Spleen (tissue), 11 donors: ENCODE measurements around the gene TMEM178B. TPM values are rescaled to one million over a fixed set of nuclear protein-coding genes. Genes with fewer than 3 reads are reported as not detected.

Experiments used
- DNase-seq: peaks from one replicate; pipeline ENCODE4 v3.0.0-alpha.2; 2020
- H3K27ac ChIP-seq, 8 donors: fragments of 200-600 bp; sonication (generic) in 7 of 8; 1 replicate in 4 of 8; 2 replicates in 4 of 8; pipeline versions ENCODE4 v1.5.0 to v1.8.0; 2016 to 2021; ENCODE audit warnings: inconsistent platforms in 4 of 8, mild to moderate bottlenecking in 4 of 8, moderate library complexity in 1 of 8
- H3K27me3 ChIP-seq, 7 donors: fragments of 200-600 bp; sonication (generic) in 6 of 7; replicated peaks in 1 of 7; 1 replicate in 4 of 7; 2 replicates in 3 of 7; pipeline versions ENCODE4 v1.5.0 to v1.8.0; 2016 to 2021; ENCODE audit warnings: inconsistent platforms in 3 of 7, mild to moderate bottlenecking in 1 of 7
- H3K36me3 ChIP-seq, 6 donors: fragments of 200-600 bp; sonication (generic) in 5 of 6; 1 replicate in 4 of 6; 2 replicates in 2 of 6; pipeline versions ENCODE4 v1.5.0 to v1.8.0; 2016 to 2021; ENCODE audit warnings: inconsistent platforms in 2 of 6
- H3K4me1 ChIP-seq, 6 donors: fragments of 200-600 bp; sonication (generic) in 5 of 6; 1 replicate in 3 of 6; 2 replicates in 3 of 6; pipeline versions ENCODE4 v1.5.0 to v1.8.0; 2016 to 2021; ENCODE audit warnings: inconsistent platforms in 3 of 6
- H3K4me3 ChIP-seq, 8 donors: fragments of 200-600 bp; sonication (generic) in 7 of 8; 1 replicate in 4 of 8; 2 replicates in 4 of 8; pipeline versions ENCODE4 v1.5.0 to v1.8.0; 2016 to 2021; ENCODE audit warnings: inconsistent platforms in 4 of 8, mild to moderate bottlenecking in 4 of 8, moderate library complexity in 2 of 8
- H3K9me3 ChIP-seq, 8 donors: fragments of 200-600 bp; sonication (generic) in 7 of 8; 1 replicate in 4 of 8; 2 replicates in 4 of 8; pipeline versions ENCODE4 v1.5.0 to v1.8.0; 2016 to 2021; ENCODE audit warnings: inconsistent platforms in 4 of 8
- POLR2A ChIP-seq, 3 donors: fragments of 450-650 bp; IDR thresholded peaks; one replicate each; pipeline ENCODE4 v1.5.1; 2017; ENCODE audit warnings: antibody characterized with exemption in 3 of 3, mild to moderate bottlenecking in 1 of 3
- POLR2AphosphoS5 ChIP-seq, 3 donors: sonication (generic); formaldehyde crosslinking; IDR thresholded peaks; one replicate each; pipeline ENCODE4 v1.5.1; 2017; ENCODE audit warnings: antibody characterized with exemption in 3 of 3
- WGBS, 5 donors: extraction: QIAGEN DNeasy Blood & Tissue Kit in 3 of 5; methylation state at CpG; one replicate each; pipeline versions ENCODE4 v1.1.5 to v1.1.7; 2013 to 2018; 5-methylcytosine and 5-hydroxymethylcytosine counted together
- intact Hi-C: fragments of 100-400 bp; cut with DNase I; formaldehyde crosslinking; loops from one replicate; pipeline ENCODE4 v1.15.0; 2023; ENCODE audit warnings: low total_unique reads
- polyA plus RNA-seq, 3 donors: library from polyadenylated mRNA; stranded (reverse); fragments of 200-250 nt; gene quantifications; one replicate each; pipeline ENCODE4 v1.2.1, GENCODE V29; 2013
- small RNA-seq, 4 donors: library from RNA; depleted of rRNA; stranded (forward); fragments of <200 nt; gene quantifications; one replicate each; pipeline ENCODE3, GENCODE V24; 2016
- total RNA-seq, 7 donors: library from RNA; depleted of rRNA in 3 of 7; stranded (reverse); fragments of >200 nt in 3 of 7; fragmentation: NEBNext Ultra II Directional in 4 of 7; extraction: Animal tissue kit (Norgen Biotek cat#: 25700) in 4 of 7; gene quantifications; one replicate each; pipeline versions ENCODE4 v1.1.0 to v1.2.1, GENCODE V29; 2016 to 2021
- TF ChIP-seq, protein P1 (sequence below), 11 experiments: fragments of 200-600 bp in 7 of 11; fragments of 450-650 bp in 4 of 11; sonication (generic) in 4 of 11; IDR thresholded peaks in 8 of 11; conservative IDR thresholded peaks in 3 of 11; 1 replicate in 7 of 11; 2 replicates in 4 of 11; pipeline versions ENCODE4 v1.4.0 to v1.8.0; 2016 to 2021; ENCODE audit warnings: antibody characterized with exemption in 11 of 11, inconsistent platforms in 4 of 11, mild to moderate bottlenecking in 1 of 11
- donor health status: healthy with polysubstance abuse.
- donor health status: DM: no; HTN: no; CAD: no; lungs with moderate emphysema.
- donor health status: DM: no; HTN: no; CAD: no.
- donor health status: Bipolar disorder and iron deficiency.
- donor health status: healthy.
- donor health status: DM: no; HTN: no; CAD: no.
- donor health status: DM: yes; HTN: yes; CAD: no.

Gene TMEM178B
- total and polyA plus RNA-seq, 10 donors = 0.35 to 5.5 (median 1.3) TPM

DNA sequence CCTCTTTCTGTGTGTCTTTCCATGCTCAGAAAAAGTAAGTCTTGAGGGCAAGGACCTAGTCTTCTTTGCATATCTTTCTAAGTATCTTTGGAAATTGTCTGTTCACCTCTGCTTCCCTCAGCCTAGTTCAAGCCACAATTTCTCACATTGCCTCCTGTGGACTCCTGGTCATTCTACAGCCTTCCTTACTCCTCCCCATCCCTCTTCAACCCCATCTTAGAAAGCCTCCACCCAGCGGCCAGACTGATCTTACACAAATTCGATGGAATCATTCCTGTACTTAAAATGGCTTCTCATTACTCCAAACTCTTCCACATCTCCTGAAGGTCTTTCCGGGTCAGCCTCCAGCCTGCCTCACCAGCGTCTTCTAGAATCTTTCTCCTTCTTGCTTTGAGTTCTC, 453.2 kb downstream of the TMEM178B start:
- no peak for TF ChIP-seq POLR2AphosphoS5 (IDR thresholded peaks at IDR 0.05)
- TF ChIP-seq, protein P1, sequence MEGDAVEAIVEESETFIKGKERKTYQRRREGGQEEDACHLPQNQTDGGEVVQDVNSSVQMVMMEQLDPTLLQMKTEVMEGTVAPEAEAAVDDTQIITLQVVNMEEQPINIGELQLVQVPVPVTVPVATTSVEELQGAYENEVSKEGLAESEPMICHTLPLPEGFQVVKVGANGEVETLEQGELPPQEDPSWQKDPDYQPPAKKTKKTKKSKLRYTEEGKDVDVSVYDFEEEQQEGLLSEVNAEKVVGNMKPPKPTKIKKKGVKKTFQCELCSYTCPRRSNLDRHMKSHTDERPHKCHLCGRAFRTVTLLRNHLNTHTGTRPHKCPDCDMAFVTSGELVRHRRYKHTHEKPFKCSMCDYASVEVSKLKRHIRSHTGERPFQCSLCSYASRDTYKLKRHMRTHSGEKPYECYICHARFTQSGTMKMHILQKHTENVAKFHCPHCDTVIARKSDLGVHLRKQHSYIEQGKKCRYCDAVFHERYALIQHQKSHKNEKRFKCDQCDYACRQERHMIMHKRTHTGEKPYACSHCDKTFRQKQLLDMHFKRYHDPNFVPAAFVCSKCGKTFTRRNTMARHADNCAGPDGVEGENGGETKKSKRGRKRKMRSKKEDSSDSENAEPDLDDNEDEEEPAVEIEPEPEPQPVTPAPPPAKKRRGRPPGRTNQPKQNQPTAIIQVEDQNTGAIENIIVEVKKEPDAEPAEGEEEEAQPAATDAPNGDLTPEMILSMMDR (IDR thresholded peaks at IDR 0.05 in 8 of 11, conservative IDR thresholded peaks at IDR 0.05 in 3 of 11) = no peak
- TF ChIP-seq POLR2A (IDR thresholded peaks at IDR 0.05) = no peak
- no peak for DNase-seq
- H3K4me1 ChIP-seq = no peaks in the 10 kb centered on the region
- H3K27ac ChIP-seq = no peak overlapping the region
- no peak overlapping the region for H3K4me3 ChIP-seq
- peaks cover 0 to 13% (median 0%) of the 10 kb centered on the region in 7 donors for H3K27me3 ChIP-seq
- H3K36me3 ChIP-seq = no peaks in the 10 kb centered on the region
- no peaks in the 10 kb centered on the region for H3K9me3 ChIP-seq
- 87 to 98% (median 91%) methylated on average over 4 of the region's 4 CpGs for WGBS, 5 donors
- intact Hi-C loops = no loop called here

DNA sequence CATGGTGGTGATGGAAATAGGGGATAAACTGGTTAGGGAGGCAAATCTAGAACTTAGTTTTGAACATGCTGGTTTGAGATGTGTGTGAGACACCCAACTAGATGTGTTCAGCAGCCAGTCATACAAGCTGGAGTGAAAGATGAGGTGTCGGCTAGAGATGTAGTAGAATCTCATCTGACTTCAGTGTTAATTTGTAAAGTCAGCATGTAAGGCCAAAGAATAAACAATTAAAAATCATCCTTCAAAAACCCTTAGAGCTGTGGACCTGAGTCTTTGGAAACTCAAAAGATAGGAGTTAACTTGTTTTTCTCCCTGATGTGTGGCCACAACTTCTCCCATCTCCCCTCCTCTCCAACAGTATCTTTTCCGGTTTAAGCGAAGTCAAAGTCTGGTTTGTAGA, 454.5 kb downstream of the TMEM178B start:
- no peaks in the 10 kb centered on the region for H3K9me3 ChIP-seq
- H3K4me1 ChIP-seq = peaks cover 0 to 4% (median 2%) of the 10 kb centered on the region in 6 donors
- H3K36me3 ChIP-seq = no peaks in the 10 kb centered on the region
- 94 to 98% (median 96%) methylated on average over 3 of the region's 3 CpGs for WGBS, 5 donors
- H3K4me3 ChIP-seq = no peak overlapping the region
- H3K27me3 ChIP-seq = peaks cover 0 to 13% (median 0%) of the 10 kb centered on the region in 7 donors
- intact Hi-C loops = no loop called here
- TF ChIP-seq POLR2AphosphoS5 (IDR thresholded peaks at IDR 0.05) = no peak
- no peak for TF ChIP-seq POLR2A (IDR thresholded peaks at IDR 0.05)
- TF ChIP-seq, protein P1 (IDR thresholded peaks at IDR 0.05 in 8 of 11, conservative IDR thresholded peaks at IDR 0.05 in 3 of 11) = no peak
- no peak for DNase-seq
- no peak overlapping the region for H3K27ac ChIP-seq

Small RNA genes within 50 kb of the gene (small RNA-seq; reads per million reads assigned to genes)
- gene AC006362.1 = 0 reads per million in 4 donors
- 0 reads per million in 4 donors for gene RNU4-74P

Other genes with a start within 250 kb of the TMEM178B start
- gene BRAF, start 149.1 kb upstream of the TMEM178B start, total RNA-seq = 10 to 100 TPM; 44.4 to 82.7 (median 55.1) TPM
- gene BRAF, start 149.1 kb upstream of the TMEM178B start, polyA plus RNA-seq = 1 to 10 TPM; 4.3 to 6.4 (median 4.7) TPM
- 10 to 100 TPM in 6 of 7 donors, 1 to 10 TPM in 1; 5.9 to 31.3 (median 24.8) TPM for gene MRPS33, start 59.1 kb upstream of the TMEM178B start, total RNA-seq
- gene MRPS33, start 59.1 kb upstream of the TMEM178B start, polyA plus RNA-seq = 10 to 100 TPM; 52.2 to 71.4 (median 66.3) TPM